Fibroblast of villous mesenchyme (primary cell): ENCODE results near the gene AIRE. TPM values are rescaled to one million over a fixed set of nuclear protein-coding genes. Genes with fewer than 3 reads are reported as not detected.
A peak's percentile ranks its signal among the peaks of the same experiment; 100 is the strongest.
"Not testable (repeated sequence)": the region's sequence is repeated elsewhere in the genome, so short reads cannot be mapped to it uniquely, and the experiment has no call there.

Source experiments
- DNase-seq: peaks from one replicate; pipeline ENCODE4 v3.0.0-alpha.2; 2010; ENCODE audit warnings: low read depth
- H3K4me3 ChIP-seq: 2 replicates; pipeline ENCODE4 v1.5.1; 2011; ENCODE audit warnings: low read depth, mild to moderate bottlenecking, low read length
- total RNA-seq: library from RNA; depleted of rRNA; stranded (reverse); fragments of >200 nt; gene quantifications from 2 replicates; pipeline ENCODE4 v1.2.3, GENCODE V29; 2012
- TF ChIP-seq, protein P1 (sequence below): IDR thresholded peaks from 2 replicates; pipeline ENCODE4 v1.5.1; 2012; ENCODE audit warnings: low read depth, mild to moderate bottlenecking, low read length; ENCODE audit not compliant: insufficient read depth

The AIRE gene
- total RNA-seq, 1 donor, result not detected

DNA sequence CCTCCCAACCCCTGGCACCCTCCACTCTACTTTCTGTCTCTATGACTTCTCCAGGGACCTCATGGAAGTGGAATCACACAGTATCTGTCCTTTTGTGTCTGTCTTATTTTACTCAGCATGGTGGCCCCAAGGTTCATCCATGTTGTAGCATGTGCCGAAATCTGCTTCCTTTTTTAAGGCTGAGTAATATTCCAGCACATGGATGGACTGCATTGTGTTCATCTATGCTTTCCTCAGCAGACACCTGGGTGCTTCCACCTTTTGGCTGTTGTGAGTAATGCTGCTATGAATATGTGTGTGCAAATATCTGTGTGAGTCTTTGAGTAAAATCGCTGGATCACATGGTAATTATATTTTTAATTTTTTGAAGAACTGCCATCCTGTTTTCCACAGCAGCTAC, 12.6 kb downstream of the AIRE start:
- DNase-seq, result no peak
- TF ChIP-seq, protein P1, sequence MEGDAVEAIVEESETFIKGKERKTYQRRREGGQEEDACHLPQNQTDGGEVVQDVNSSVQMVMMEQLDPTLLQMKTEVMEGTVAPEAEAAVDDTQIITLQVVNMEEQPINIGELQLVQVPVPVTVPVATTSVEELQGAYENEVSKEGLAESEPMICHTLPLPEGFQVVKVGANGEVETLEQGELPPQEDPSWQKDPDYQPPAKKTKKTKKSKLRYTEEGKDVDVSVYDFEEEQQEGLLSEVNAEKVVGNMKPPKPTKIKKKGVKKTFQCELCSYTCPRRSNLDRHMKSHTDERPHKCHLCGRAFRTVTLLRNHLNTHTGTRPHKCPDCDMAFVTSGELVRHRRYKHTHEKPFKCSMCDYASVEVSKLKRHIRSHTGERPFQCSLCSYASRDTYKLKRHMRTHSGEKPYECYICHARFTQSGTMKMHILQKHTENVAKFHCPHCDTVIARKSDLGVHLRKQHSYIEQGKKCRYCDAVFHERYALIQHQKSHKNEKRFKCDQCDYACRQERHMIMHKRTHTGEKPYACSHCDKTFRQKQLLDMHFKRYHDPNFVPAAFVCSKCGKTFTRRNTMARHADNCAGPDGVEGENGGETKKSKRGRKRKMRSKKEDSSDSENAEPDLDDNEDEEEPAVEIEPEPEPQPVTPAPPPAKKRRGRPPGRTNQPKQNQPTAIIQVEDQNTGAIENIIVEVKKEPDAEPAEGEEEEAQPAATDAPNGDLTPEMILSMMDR, result no peak
- no peak overlapping the region for H3K4me3 ChIP-seq

DNA sequence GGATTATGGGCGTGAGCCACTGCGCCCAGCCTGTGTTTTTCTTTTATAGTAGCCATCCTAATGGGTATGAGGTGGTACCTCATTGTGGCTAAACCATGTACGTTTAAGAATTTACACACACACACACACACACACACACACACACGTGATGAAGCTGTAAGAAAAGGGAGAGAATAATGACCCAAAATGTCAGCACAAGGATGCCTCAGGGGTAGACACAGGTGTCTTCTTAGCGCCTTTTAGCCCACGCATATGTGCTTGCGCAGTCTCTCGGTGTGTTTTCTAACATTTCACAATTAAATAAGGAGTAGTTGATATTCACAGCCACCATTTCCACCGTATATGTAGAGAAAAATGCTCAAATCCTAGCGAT, 13.4 kb downstream of the AIRE start:
- H3K4me3 ChIP-seq, result peak overlapping the region; percentile 75
- TF ChIP-seq, protein P1, result no peak
- no peak for DNase-seq

DNA sequence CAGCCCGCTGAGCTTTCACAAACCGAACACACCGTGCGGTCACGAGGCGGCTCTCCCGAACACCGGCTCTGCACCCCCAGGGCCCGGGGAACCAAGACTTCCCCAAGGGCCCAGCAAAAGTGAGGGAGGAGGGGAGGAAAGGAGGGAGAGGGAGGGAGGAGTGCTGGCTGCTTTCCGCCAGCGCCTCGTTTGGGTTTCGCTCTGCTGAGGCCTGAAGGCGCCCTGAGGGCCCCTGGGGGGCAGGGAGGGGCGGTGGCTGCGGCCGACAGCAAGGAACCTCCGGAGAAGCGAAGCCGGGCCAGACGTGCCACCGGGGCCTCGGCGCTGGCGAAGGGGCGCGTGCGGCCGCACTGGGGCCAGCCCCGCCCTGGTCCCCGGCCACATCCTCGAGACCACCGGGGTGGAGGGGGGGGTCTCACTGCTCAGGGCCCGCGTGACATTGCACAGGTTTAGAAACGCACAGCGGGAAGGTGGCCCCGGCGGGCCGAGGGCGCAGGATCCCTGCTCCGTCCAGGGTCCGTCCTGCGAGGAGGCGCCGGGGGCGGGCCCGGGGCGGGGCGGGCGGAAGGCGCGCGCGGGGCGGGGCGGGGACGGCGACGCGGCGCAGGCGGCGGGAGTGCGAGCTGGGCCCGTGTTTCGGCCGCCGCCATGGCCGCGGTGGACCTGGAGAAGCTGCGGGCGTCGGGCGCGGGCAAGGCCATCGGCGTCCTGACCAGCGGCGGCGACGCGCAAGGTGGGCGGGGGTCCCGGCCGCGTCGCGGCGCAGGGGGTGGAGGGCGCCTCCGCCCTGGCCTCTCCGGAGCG, 14.0 kb downstream of the AIRE start, which contains the start of gene PFKL:
Gene PFKL, plus strand, starts transcription at position 596 of the 804 bp plus-strand sequence. Its CDS starts 53 bp downstream, at position 649.
- TF ChIP-seq, protein P1, result no peak
- peak; percentile 77 for DNase-seq
- H3K4me3 ChIP-seq, result peak within 1 kb of the TSS; percentile 75

DNA sequence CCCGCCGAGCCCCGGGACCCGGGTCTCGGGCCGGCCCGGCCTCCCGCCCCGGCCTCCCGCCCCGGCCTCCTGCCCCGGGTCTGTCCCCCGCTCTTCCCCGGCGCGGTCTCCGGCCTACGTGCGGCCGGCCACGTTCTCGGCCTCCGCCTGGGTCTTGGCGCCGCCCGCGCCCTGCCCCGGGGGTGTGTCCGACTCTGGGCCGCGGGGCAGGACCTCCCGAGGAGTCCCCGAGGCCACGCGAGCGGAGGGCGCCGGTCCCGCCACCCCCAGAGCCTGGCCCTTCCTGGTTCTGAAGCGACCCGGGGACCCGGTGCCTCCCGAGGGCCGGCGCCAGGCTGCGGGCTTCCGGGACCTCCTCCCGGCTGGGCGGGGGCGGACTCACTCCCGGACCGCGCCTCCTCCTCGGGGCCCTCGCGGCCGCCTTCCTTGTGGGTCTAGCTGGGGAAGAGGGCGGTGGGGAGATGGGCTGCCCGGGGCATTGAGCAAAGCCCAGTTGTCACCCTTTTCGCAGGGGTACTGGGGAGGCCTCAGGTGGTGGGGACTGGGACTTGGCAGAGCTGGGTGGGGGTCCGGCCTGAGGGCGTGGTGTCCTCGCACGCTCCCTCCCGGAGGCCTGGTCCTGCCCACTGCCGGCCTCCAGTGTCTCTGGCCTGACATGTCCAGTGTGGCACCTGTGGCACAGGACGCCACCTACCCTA, 14.7 kb downstream of the AIRE start:
- TF ChIP-seq, protein P1, result no peak
- peak overlapping the region; percentile 75 for H3K4me3 ChIP-seq
- DNase-seq, result peak; percentile 55

DNA sequence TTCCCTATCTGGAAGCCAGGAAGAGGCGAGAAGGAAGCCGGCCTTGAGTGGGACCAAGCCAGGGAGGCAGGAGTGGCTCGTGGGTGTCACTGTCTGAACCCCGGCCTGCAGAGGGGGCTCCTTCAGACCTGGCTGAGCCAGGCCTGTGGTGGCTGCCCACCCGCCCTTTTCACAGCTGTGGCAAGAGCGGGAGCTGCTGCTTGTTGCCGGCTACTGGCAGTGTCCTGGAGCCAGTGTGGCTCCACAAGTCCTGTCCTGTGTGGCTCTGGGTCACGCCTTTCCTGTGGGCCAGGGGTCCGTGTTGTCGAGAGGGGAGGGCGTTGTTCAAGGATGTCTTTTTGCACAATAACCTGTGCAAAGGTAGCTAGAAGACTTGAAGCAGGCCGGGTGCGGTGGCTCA, 15.5 kb downstream of the AIRE start:
- peak overlapping the region; percentile 75 for H3K4me3 ChIP-seq
- DNase-seq, result no peak
- TF ChIP-seq, protein P1, result no peak

DNA sequence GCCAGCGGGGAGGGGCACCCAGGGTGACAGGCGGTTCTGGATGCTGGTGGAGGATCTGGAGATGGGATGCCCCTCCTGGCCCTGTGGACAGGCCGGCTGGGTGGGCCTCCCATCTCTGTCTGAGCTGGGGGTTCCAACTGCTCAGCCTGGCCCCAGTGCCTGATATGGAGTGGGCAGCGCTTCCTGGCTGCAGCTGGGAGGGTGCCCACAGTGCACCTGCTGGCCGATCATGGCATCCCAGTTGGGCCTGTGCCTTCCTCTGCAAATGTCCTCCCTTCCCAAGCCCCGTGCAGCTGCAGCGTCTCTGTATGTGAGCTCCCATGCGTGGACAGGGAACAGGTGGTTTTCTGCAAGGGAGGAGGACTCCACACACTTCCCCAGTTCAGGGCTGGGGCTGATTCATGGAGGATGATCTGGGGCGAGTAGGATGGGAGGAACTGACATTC, 16.3 kb downstream of the AIRE start:
- no peak overlapping the region for H3K4me3 ChIP-seq
- TF ChIP-seq, protein P1, result no peak
- DNase-seq, result no peak

DNA sequence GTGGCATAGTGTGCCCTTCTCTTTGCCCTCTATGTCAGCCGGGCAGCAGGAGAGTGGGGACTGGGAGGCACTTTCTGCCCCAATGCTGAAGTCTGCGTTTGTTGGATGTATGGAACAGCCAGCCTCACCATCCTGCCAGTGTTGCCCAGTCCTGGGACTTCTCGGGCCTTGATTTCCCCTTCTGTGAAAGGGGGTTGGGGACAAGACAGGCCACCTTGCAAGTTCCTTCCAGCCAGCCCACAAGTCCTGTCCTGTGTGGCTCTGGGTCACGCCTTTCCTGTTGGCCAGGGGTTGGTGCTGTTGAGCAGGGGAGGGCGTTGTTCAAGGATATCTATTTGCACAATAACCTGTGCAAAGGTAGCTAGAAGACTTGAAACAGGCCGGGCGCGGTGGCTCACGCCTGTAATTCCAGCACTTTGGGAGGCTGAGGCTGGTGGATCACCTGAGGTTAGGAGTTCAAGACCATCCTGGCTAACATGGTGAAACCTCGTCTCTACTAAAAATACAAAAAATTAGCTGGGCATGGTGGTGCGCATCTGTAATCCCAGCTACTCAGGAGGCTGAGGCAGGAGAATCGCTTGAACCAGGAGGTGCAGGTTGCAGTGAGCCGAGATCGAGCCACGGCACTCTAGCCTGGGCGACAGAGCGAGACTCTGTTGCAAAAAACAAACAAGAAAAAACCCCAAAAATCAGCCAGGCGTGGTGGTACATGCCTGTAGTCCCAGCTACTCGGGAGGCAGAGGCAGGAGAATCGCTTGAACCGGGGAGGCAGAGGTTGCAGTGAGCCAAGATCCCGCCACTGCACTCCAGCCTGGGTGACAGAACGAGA, 17.1 kb downstream of the AIRE start:
- not testable (repeated sequence) for H3K4me3 ChIP-seq, DNase-seq
